SK-N-MC (cell line): ENCODE measurements around the gene AUTS2.

Source experiments
- DNase-seq: peaks from one replicate; pipeline ENCODE4 v3.0.0-alpha.2; 2011; ENCODE audit warnings: low read depth, low spot score
- H3K27ac ChIP-seq: fragments of 200-600 bp; sonication (generic); 2 replicates; pipeline ENCODE4 v1.5.1; 2016; ENCODE audit warnings: mixed run types
- H3K36me3 ChIP-seq: fragments of 200-600 bp; sonication (generic); 2 replicates; pipeline ENCODE4 v1.6.1; 2017; ENCODE audit warnings: antibody characterized with exemption, low read length, mixed read lengths; ENCODE audit not compliant: insufficient read depth
- H3K4me3 ChIP-seq: fragments of 200-600 bp; sonication (generic); 2 replicates; pipeline ENCODE4 v1.5.1; 2016
- H3K9ac ChIP-seq: fragments of 200-600 bp; sonication (generic); 2 replicates; pipeline ENCODE4 v1.8.0; 2017; ENCODE audit warnings: mixed run types, mixed read lengths; ENCODE audit not compliant: insufficient read length
- H3K9me3 ChIP-seq: fragments of 200-600 bp; sonication (generic); 2 replicates; pipeline ENCODE4 v1.6.1; 2017; ENCODE audit warnings: low read depth, mild to moderate bottlenecking, antibody characterized with exemption, low read length, moderate library complexity, mixed read lengths
- EZH2 ChIP-seq: fragments of 200-600 bp; sonication (generic); IDR thresholded peaks from one replicate; pipeline ENCODE4 v1.6.1; 2017; ENCODE audit warnings: antibody characterized with exemption
- FOXP2 ChIP-seq: optimal IDR thresholded peaks from 2 replicates; pipeline ENCODE3; 2011; ENCODE audit warnings: mild to moderate bottlenecking, moderate library complexity; ENCODE audit not compliant: insufficient read depth; ENCODE audit errors: extremely low read length, control extremely low read depth
- POLR2AphosphoS5 ChIP-seq: IDR thresholded peaks from 2 replicates; pipeline ENCODE4 v1.6.1; 2012; ENCODE audit warnings: mild to moderate bottlenecking, low read depth, low read length, borderline replicate concordance

Gene AUTS2

GRCh38 chr7:69811476-69812308 is 213.4 kb downstream of the AUTS2 start:
- H3K9me3 ChIP-seq, result no peaks in the 10 kb centered on the region
- no peak for TF ChIP-seq EZH2
- no peak for TF ChIP-seq FOXP2
- no peaks in the 10 kb centered on the region for H3K36me3 ChIP-seq
- no peak overlapping the region for H3K4me3 ChIP-seq
- no peak for DNase-seq
- no peak overlapping the region for H3K27ac ChIP-seq
- no peak overlapping the region for H3K9ac ChIP-seq

- Histone ChIP-seq H3K36me3 (no peaks in the 10 kb centered on the region), H3K9ac (no peak overlapping the region), H3K27ac (no peak overlapping the region), H3K4me3 (no peak overlapping the region), H3K9me3 (no peaks in the 10 kb centered on the region)
- no peak for TF ChIP-seq EZH2
- no peak for TF ChIP-seq POLR2AphosphoS5
- TF ChIP-seq FOXP2, result no peak
- DNase-seq, result no peak
These were observed 214.5 kb downstream of the AUTS2 start for GRCh38 chr7:69812756-69813155.

GRCh38 chr7:69813637-69814240 is 215.5 kb downstream of the AUTS2 start:
- Histone ChIP-seq H3K9ac (no peak overlapping the region), H3K27ac (no peak overlapping the region), H3K4me3 (no peak overlapping the region), H3K36me3 (no peaks in the 10 kb centered on the region), H3K9me3 (no peaks in the 10 kb centered on the region)
- no peak for TF ChIP-seq FOXP2
- no peak for TF ChIP-seq POLR2AphosphoS5
- no peak for TF ChIP-seq EZH2
- no peak for DNase-seq

GRCh38 chr7:69814421-69814962 is 216.2 kb downstream of the AUTS2 start:
- Histone ChIP-seq H3K36me3 (no peaks in the 10 kb centered on the region), H3K9ac (no peak overlapping the region), H3K9me3 (no peaks in the 10 kb centered on the region), H3K27ac (no peak overlapping the region), H3K4me3 (no peak overlapping the region)
- no peak for TF ChIP-seq FOXP2
- TF ChIP-seq EZH2, result no peak
- no peak for TF ChIP-seq POLR2AphosphoS5
- DNase-seq, result no peak

GRCh38 chr7:69816501-69816900 is 218.2 kb downstream of the AUTS2 start:
- Histone ChIP-seq H3K9me3 (no peaks in the 10 kb centered on the region), H3K27ac (no peak overlapping the region), H3K36me3 (no peaks in the 10 kb centered on the region), H3K9ac (no peak overlapping the region), H3K4me3 (no peak overlapping the region)
- TF ChIP-seq EZH2 (no peak), FOXP2 (no peak), POLR2AphosphoS5 (no peak)
- no peak for DNase-seq

GRCh38 chr7:69817121-69817520 is 218.8 kb downstream of the AUTS2 start:
- no peak overlapping the region for H3K4me3 ChIP-seq
- TF ChIP-seq EZH2 (no peak), POLR2AphosphoS5 (no peak), FOXP2 (no peak)
- H3K9me3 ChIP-seq, result no peaks in the 10 kb centered on the region
- no peak for DNase-seq
- no peaks in the 10 kb centered on the region for H3K36me3 ChIP-seq
- no peak overlapping the region for H3K9ac ChIP-seq
- no peak overlapping the region for H3K27ac ChIP-seq

GRCh38 chr7:69817841-69818635 is 219.8 kb downstream of the AUTS2 start:
- TF ChIP-seq FOXP2 (no peak), POLR2AphosphoS5 (no peak)
- Histone ChIP-seq H3K4me3 (no peak overlapping the region), H3K36me3 (no peaks in the 10 kb centered on the region), H3K27ac (no peak overlapping the region), H3K9me3 (no peaks in the 10 kb centered on the region), H3K9ac (no peak overlapping the region)
- no peak for DNase-seq

GRCh38 chr7:69818636-69819332 is 220.5 kb downstream of the AUTS2 start:
- TF ChIP-seq FOXP2, result no peak
- TF ChIP-seq EZH2, result no peak
- TF ChIP-seq POLR2AphosphoS5, result no peak

More at GRCh38 chr7:69818636-69819332, 220.5 kb downstream of the AUTS2 start:
- no peak overlapping the region for H3K27ac ChIP-seq
- no peaks in the 10 kb centered on the region for H3K36me3 ChIP-seq
- no peak overlapping the region for H3K4me3 ChIP-seq
- H3K9me3 ChIP-seq, result no peaks in the 10 kb centered on the region
- H3K9ac ChIP-seq, result no peak overlapping the region
- no peak for DNase-seq
